Upper lobe of right lung (tissue), 1 donor: ENCODE data around the gene ATF7IP. TPM values are rescaled to one million over a fixed set of nuclear protein-coding genes. Genes with fewer than 3 reads are reported as not detected.
"Not testable (repeated sequence)": the region's sequence is repeated elsewhere in the genome, so short reads cannot be mapped to it uniquely, and the experiment has no call there.

ENCODE experiments used
- ATAC-seq: fragments of 200-7000 bp; cut with Tn5 transposase; one replicate; pipeline ENCODE4 v1.9.1; 2020; ENCODE audit warnings: mild to moderate bottlenecking, moderate library complexity
- DNase-seq: peaks from one replicate; pipeline ENCODE4 v3.0.0-alpha.2; 2020
- H3K27ac ChIP-seq: fragments of 200-600 bp; one replicate; pipeline ENCODE4 v1.8.0; 2022
- H3K27me3 ChIP-seq: fragments of 200-600 bp; one replicate; pipeline ENCODE4 v1.8.0; 2022; ENCODE audit warnings: mild to moderate bottlenecking
- H3K36me3 ChIP-seq: fragments of 200-600 bp; one replicate; pipeline ENCODE4 v1.8.0; 2022
- H3K4me1 ChIP-seq: fragments of 200-600 bp; one replicate; pipeline ENCODE4 v1.8.0; 2022
- H3K4me3 ChIP-seq: fragments of 200-600 bp; one replicate; pipeline ENCODE4 v1.8.0; 2022; ENCODE audit warnings: mild to moderate bottlenecking
- H3K9me3 ChIP-seq: fragments of 200-600 bp; one replicate; pipeline ENCODE4 v1.8.0; 2022
- CTCF ChIP-seq: fragments of 200-600 bp; IDR thresholded peaks from one replicate; pipeline ENCODE4 v1.8.0; 2022; ENCODE audit warnings: antibody characterized with exemption
- intact Hi-C: fragments of 100-400 bp; cut with DNase I; formaldehyde crosslinking; loops from one replicate; pipeline ENCODE4 v1.11.0; 2022
- total RNA-seq: library from RNA; stranded (reverse); fragmentation: NEBNext Ultra II Directional; extraction: Animal tissue kit (Norgen Biotek cat#: 25700); gene quantifications from one replicate; pipeline ENCODE4 v1.2.1, GENCODE V29; 2021
- donor health status: DM: no; HTN: yes; CAD: no; lungs with severe emphysema.

The ATF7IP gene
- total RNA-seq, 1 donor from 2014 or later: 64.0 TPM

GRCh38 chr12:14395074-14395778, 29.7 kb downstream of the ATF7IP start:
- H3K36me3 ChIP-seq: no peaks in the 10 kb centered on the region
- peak overlapping the region; percentile 38 for H3K27ac ChIP-seq

GRCh38 chr12:14396071-14396470, 30.6 kb downstream of the ATF7IP start:
- Histone ChIP-seq H3K4me1 (peaks cover 28% of the 10 kb centered on the region), H3K27ac (peak overlapping the region; percentile 4), H3K4me3 (no peak overlapping the region), H3K9me3 (peaks cover 19% of the 10 kb centered on the region), H3K36me3 (no peaks in the 10 kb centered on the region), H3K27me3 (no peaks in the 10 kb centered on the region)
- intact Hi-C loops: no loop called here
- DNase-seq (no peak), ATAC-seq (peak; percentile 68)
- no peak for TF ChIP-seq CTCF

More at GRCh38 chr12:14395074-14395778, 29.7 kb downstream of the ATF7IP start:
- ATAC-seq: no peak
- no peak for TF ChIP-seq CTCF
- H3K27me3 ChIP-seq: no peaks in the 10 kb centered on the region
- peak overlapping the region; percentile 25 for H3K4me3 ChIP-seq
- no peak for DNase-seq
- peaks cover 13% of the 10 kb centered on the region for H3K9me3 ChIP-seq
- intact Hi-C loops: no loop called here
- H3K4me1 ChIP-seq: peaks cover 30% of the 10 kb centered on the region

- Histone ChIP-seq H3K27me3 (no peaks in the 10 kb centered on the region), H3K36me3 (no peaks in the 10 kb centered on the region), H3K27ac (no peak overlapping the region), H3K4me1 (peaks cover 12% of the 10 kb centered on the region), H3K4me3 (no peak overlapping the region), H3K9me3 (peaks cover 19% of the 10 kb centered on the region)
- no peak for TF ChIP-seq CTCF
- ATAC-seq (no peak), DNase-seq (no peak)
- intact Hi-C loops: no loop called here
Observed at GRCh38 chr12:14399871-14400270, 34.4 kb downstream of the ATF7IP start.

GRCh38 chr12:14400599-14400998, 35.1 kb downstream of the ATF7IP start:
- no peak for ATAC-seq
- no peak overlapping the region for H3K27ac ChIP-seq
- TF ChIP-seq CTCF: no peak
- no peaks in the 10 kb centered on the region for H3K36me3 ChIP-seq
- H3K27me3 ChIP-seq: no peaks in the 10 kb centered on the region
- H3K4me1 ChIP-seq: peaks cover 9% of the 10 kb centered on the region
- intact Hi-C loops: no loop called here
- no peak overlapping the region for H3K4me3 ChIP-seq
- peaks cover 19% of the 10 kb centered on the region for H3K9me3 ChIP-seq
- DNase-seq: no peak

- H3K4me3 ChIP-seq, H3K27me3 ChIP-seq, intact Hi-C loops, ATAC-seq, DNase-seq, H3K27ac ChIP-seq, H3K36me3 ChIP-seq, H3K4me1 ChIP-seq: not testable (repeated sequence)
- H3K9me3 ChIP-seq: peaks cover 19% of the 10 kb centered on the region
Observed at GRCh38 chr12:14401267-14401666, 35.8 kb downstream of the ATF7IP start.

- H3K4me1 ChIP-seq: no peaks in the 10 kb centered on the region
- no peak for TF ChIP-seq CTCF
- no peak overlapping the region for H3K4me3 ChIP-seq
- intact Hi-C loops: no loop called here
- peaks cover 19% of the 10 kb centered on the region for H3K9me3 ChIP-seq
- no peak for DNase-seq
- no peaks in the 10 kb centered on the region for H3K36me3 ChIP-seq
- no peak for ATAC-seq
- no peaks in the 10 kb centered on the region for H3K27me3 ChIP-seq
- H3K27ac ChIP-seq: no peak overlapping the region
Observed at GRCh38 chr12:14402697-14403096, 37.2 kb downstream of the ATF7IP start.
